ENCODE data around the gene EYA4. TPM values are rescaled to one million over a fixed set of nuclear protein-coding genes. Genes with fewer than 3 reads are reported as not detected.

Gene EYA4
- total and polyA plus RNA-seq, 2 donors (not counting 3 experiments of a cell fraction or from before 2014, with no cell fraction given): not detected

DNA sequence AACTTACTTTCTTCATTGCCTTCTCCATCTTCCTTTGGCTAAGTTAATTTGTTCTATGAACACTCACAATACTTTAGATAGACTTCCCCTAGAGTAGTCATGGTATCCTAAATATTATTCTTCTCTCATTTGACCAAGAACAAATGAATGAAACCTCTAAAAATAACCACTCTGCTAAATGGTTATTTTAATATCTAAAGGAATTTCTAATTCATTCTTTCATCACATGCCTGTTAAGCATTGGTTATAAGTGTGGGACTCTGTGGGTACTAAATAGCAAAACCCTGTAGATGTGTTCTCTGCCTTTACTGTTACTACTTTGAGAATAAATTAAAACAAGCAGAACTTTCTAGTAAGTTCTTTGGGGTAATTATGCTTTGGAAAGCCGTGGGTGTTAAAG, 138.9 kb downstream of the EYA4 start:
- no peak for FAIRE-seq
- TF ChIP-seq CTCF (IDR thresholded peaks at IDR 0.05; ENCODE audit: extremely low read depth in 1 of 2, insufficient read depth in 1 of 2, low read depth in 1 of 2, low read length in 2 of 2) (no peak), MAX (IDR thresholded peaks at IDR 0.05; ENCODE audit: insufficient read depth, insufficient read length) (no peak), FOS (IDR thresholded peaks at IDR 0.05; ENCODE audit: borderline replicate concordance, insufficient read depth, low read length) (no peak), POLR2AphosphoS5 (IDR thresholded peaks at IDR 0.05; ENCODE audit: insufficient read depth, low read depth, low read length) (no peak), MYC (IDR thresholded peaks at IDR 0.05; ENCODE audit: low read depth, low read length) (no peak), POLR2A (IDR thresholded peaks at IDR 0.05; ENCODE audit: low read depth, low read length) (no peak), GATA2 (IDR thresholded peaks at IDR 0.05; ENCODE audit: insufficient read depth, insufficient read length, low read depth, low read length) (no peak), EZH2 (IDR thresholded peaks at IDR 0.05; ENCODE audit: borderline replicate concordance, low read depth, low read length, severe bottlenecking) (no peak), JUN (IDR thresholded peaks at IDR 0.05; ENCODE audit: borderline replicate concordance, insufficient read depth, insufficient read length, low read depth) (no peak)
- Histone ChIP-seq H3K9me1 (replicated peaks; ENCODE audit: control insufficient read depth, extremely low read depth, insufficient read depth, low read length) (no peaks in the 10 kb centered on the region), H3K4me2 (ENCODE audit: insufficient read depth, low read length) (no peak overlapping the region), H3K36me3 (ENCODE audit: control insufficient read depth in 2 of 2, extremely low read depth in 1 of 2, insufficient read depth in 2 of 2, low read length in 2 of 2) (no peaks in the 10 kb centered on the region), H3K79me2 (ENCODE audit: control insufficient read depth, insufficient read depth, low read length) (no peaks in the 10 kb centered on the region), H3K4me1 (ENCODE audit: control insufficient read depth, extremely low read depth, insufficient read depth, low read length) (no peaks in the 10 kb centered on the region), H3K4me3 (replicated peaks in 1 of 3; ENCODE audit: insufficient read depth in 1 of 3, low read depth in 1 of 3, low read length in 3 of 3) (no peak overlapping the region), H3K9me3 (replicated peaks; ENCODE audit: control insufficient read depth, insufficient read depth, low read length) (no peaks in the 10 kb centered on the region), H2AFZ (ENCODE audit: low read depth, low read length) (no peak overlapping the region), H3K27me3 (ENCODE audit: control insufficient read depth in 2 of 2, insufficient read depth in 2 of 2, low read length in 2 of 2) (no peaks in the 10 kb centered on the region), H3K9ac (replicated peaks; ENCODE audit: extremely low read depth, insufficient read depth, low read length) (no peak overlapping the region), H4K20me1 (replicated peaks; ENCODE audit: control insufficient read depth, extremely low read depth, insufficient read depth, low read length) (no peaks in the 10 kb centered on the region), H3K27ac (ENCODE audit: insufficient read depth, low read depth, low read length) (no peak overlapping the region)
- DNase-seq (ENCODE audit: low read depth, low spot score): no peak
- ChIA-PET CTCF (no interaction called here), POLR2A (no interaction called here)
- BruUV-seq (replicated peaks): no TSS peak
- dilution Hi-C loops (cut with MboI; ENCODE audit: extremely low pct_ligation_motif_present, low sequenced_read_pairs) (no loop called here), intact Hi-C loops (cut with micrococcal nuclease) (no loop called here)
